ENCODE measurements around the gene ZNF738. TPM values are rescaled to one million over a fixed set of nuclear protein-coding genes. Genes with fewer than 3 reads are reported as not detected.
"Not testable (repeated sequence)": the region's sequence is repeated elsewhere in the genome, so short reads cannot be mapped to it uniquely, and the experiment has no call there.

ZNF738 gene
- total RNA-seq, 1 donor: 2.9 TPM

GRCh38 chr19:21326169-21326568 is 32.6 kb upstream of the ZNF738 start:
- Histone ChIP-seq H3K36me3 (ENCODE audit: insufficient read depth, low read length) (peaks cover 7% of the 10 kb centered on the region), H3K27me3 (ENCODE audit: insufficient read depth, low read length) (no peaks in the 10 kb centered on the region), H3K27ac (ENCODE audit: low read depth, low read length) (no peak overlapping the region), H3K79me2 (ENCODE audit: insufficient read depth, low read length) (peaks cover 69% of the 10 kb centered on the region), H4K20me1 (ENCODE audit: insufficient read depth, low read length) (no peaks in the 10 kb centered on the region), H3K4me3 (ENCODE audit: insufficient read depth, low read length) (no peak overlapping the region), H3K4me2 (ENCODE audit: insufficient read depth, low read length) (no peak overlapping the region), H3K9me3 (ENCODE audit: low read depth, low read length) (no peaks in the 10 kb centered on the region), H3K4me1 (ENCODE audit: insufficient read depth, low read length) (peaks cover 16% of the 10 kb centered on the region), H2AFZ (ENCODE audit: low read length) (no peak overlapping the region)
- no peak for DNase-seq (ENCODE audit: insufficient read length, low spot score, missing footprints)
- TF ChIP-seq CTCF (IDR thresholded peaks at IDR 0.05; ENCODE audit: extremely low read depth, low read depth, low read length): no peak

GRCh38 chr19:21328406-21328805 is 30.4 kb upstream of the ZNF738 start:
- Histone ChIP-seq H4K20me1 (ENCODE audit: insufficient read depth, low read length) (no peaks in the 10 kb centered on the region), H3K4me1 (ENCODE audit: insufficient read depth, low read length) (peaks cover 5% of the 10 kb centered on the region), H3K27me3 (ENCODE audit: insufficient read depth, low read length) (no peaks in the 10 kb centered on the region), H2AFZ (ENCODE audit: low read length) (peak overlapping the region; percentile 100), H3K27ac (ENCODE audit: low read depth, low read length) (peak overlapping the region; percentile 99), H3K4me3 (ENCODE audit: insufficient read depth, low read length) (peak overlapping the region; percentile 99), H3K9me3 (ENCODE audit: low read depth, low read length) (no peaks in the 10 kb centered on the region), H3K79me2 (ENCODE audit: insufficient read depth, low read length) (peaks cover 50% of the 10 kb centered on the region), H3K36me3 (ENCODE audit: insufficient read depth, low read length) (peaks cover 7% of the 10 kb centered on the region), H3K4me2 (ENCODE audit: insufficient read depth, low read length) (peak overlapping the region; percentile 86)
- peak; percentile 19 for DNase-seq (ENCODE audit: insufficient read length, low spot score, missing footprints)
- TF ChIP-seq CTCF (IDR thresholded peaks at IDR 0.05; ENCODE audit: extremely low read depth, low read depth, low read length): no peak

GRCh38 chr19:21328885-21329605 is 29.8 kb upstream of the ZNF738 start, which contains the start of gene ZNF708:
Gene ZNF708 (minus strand): TSS chr19:21329410. CDS start chr19:21329212, 198 bp downstream.
- peak; percentile 94 for DNase-seq (ENCODE audit: insufficient read length, low spot score, missing footprints)
- Histone ChIP-seq H3K79me2 (ENCODE audit: insufficient read depth, low read length) (peaks cover 44% of the 10 kb centered on the region), H3K4me2 (ENCODE audit: insufficient read depth, low read length) (peak within 1 kb of the TSS; percentile 86), H2AFZ (ENCODE audit: low read length) (peak within 1 kb of the TSS; percentile 100), H3K4me1 (ENCODE audit: insufficient read depth, low read length) (peaks cover 5% of the 10 kb centered on the region), H3K36me3 (ENCODE audit: insufficient read depth, low read length) (peaks cover 7% of the 10 kb centered on the region), H3K27ac (ENCODE audit: low read depth, low read length) (peak within 1 kb of the TSS; percentile 99), H4K20me1 (ENCODE audit: insufficient read depth, low read length) (no peaks in the 10 kb centered on the region), H3K27me3 (ENCODE audit: insufficient read depth, low read length) (no peaks in the 10 kb centered on the region), H3K4me3 (ENCODE audit: insufficient read depth, low read length) (peak within 1 kb of the TSS; percentile 99), H3K9me3 (ENCODE audit: low read depth, low read length) (no peaks in the 10 kb centered on the region)
- no peak for TF ChIP-seq CTCF (IDR thresholded peaks at IDR 0.05; ENCODE audit: extremely low read depth, low read depth, low read length)

- H3K4me3 ChIP-seq (ENCODE audit: insufficient read depth, low read length): no peak overlapping the region
- no peaks in the 10 kb centered on the region for H4K20me1 ChIP-seq (ENCODE audit: insufficient read depth, low read length)
- no peak overlapping the region for H2AFZ ChIP-seq (ENCODE audit: low read length)
- no peaks in the 10 kb centered on the region for H3K9me3 ChIP-seq (ENCODE audit: low read depth, low read length)
- H3K27ac ChIP-seq (ENCODE audit: low read depth, low read length): no peak overlapping the region
- peak; percentile 5 for TF ChIP-seq CTCF (IDR thresholded peaks at IDR 0.05; ENCODE audit: extremely low read depth, low read depth, low read length)
- H3K79me2 ChIP-seq (ENCODE audit: insufficient read depth, low read length): no peaks in the 10 kb centered on the region
- no peaks in the 10 kb centered on the region for H3K27me3 ChIP-seq (ENCODE audit: insufficient read depth, low read length)
- H3K36me3 ChIP-seq (ENCODE audit: insufficient read depth, low read length): no peaks in the 10 kb centered on the region
- H3K4me1 ChIP-seq (ENCODE audit: insufficient read depth, low read length): no peaks in the 10 kb centered on the region
- no peak for DNase-seq (ENCODE audit: insufficient read length, low spot score, missing footprints)
- no peak overlapping the region for H3K4me2 ChIP-seq (ENCODE audit: insufficient read depth, low read length)
Observed at GRCh38 chr19:21335721-21336120, 23.1 kb upstream of the ZNF738 start.

- H3K4me1 ChIP-seq (ENCODE audit: insufficient read depth, low read length); H3K9me3 ChIP-seq (ENCODE audit: low read depth, low read length); H4K20me1 ChIP-seq (ENCODE audit: insufficient read depth, low read length): not testable (repeated sequence)
Observed at GRCh38 chr19:21344841-21345240, 14.0 kb upstream of the ZNF738 start.

More at GRCh38 chr19:21344841-21345240, 14.0 kb upstream of the ZNF738 start:
- H3K4me3 ChIP-seq (ENCODE audit: insufficient read depth, low read length); H3K27me3 ChIP-seq (ENCODE audit: insufficient read depth, low read length); H2AFZ ChIP-seq (ENCODE audit: low read length); H3K36me3 ChIP-seq (ENCODE audit: insufficient read depth, low read length); H3K79me2 ChIP-seq (ENCODE audit: insufficient read depth, low read length); H3K4me2 ChIP-seq (ENCODE audit: insufficient read depth, low read length); H3K27ac ChIP-seq (ENCODE audit: low read depth, low read length); DNase-seq (ENCODE audit: insufficient read length, low spot score, missing footprints): not testable (repeated sequence)

All from osteoblast (primary cell).